OCI-LY7 (cell line): Measurements from ENCODE around the gene PARP12. TPM values are rescaled to one million over a fixed set of nuclear protein-coding genes. Genes with fewer than 3 reads are reported as not detected.

ENCODE experiments used
- BruUV-seq: library from RNA; stranded (reverse); fragments of 400-500 nt; replicated peaks from 2 replicates; lab custom pipeline; 2021; lab: Mats Ljungman, UMichigan
- CTCF ChIA-PET: fragments of 300-600 bp; sonication (Branson Sonifier 250); formaldehyde crosslinking; loops from one replicate; lab custom pipeline; 2022; ENCODE audit warnings: antibody characterized with exemption; ENCODE audit not compliant: unreplicated experiment; lab: Charles Lee
- POLR2A ChIA-PET: fragments of 300-600 bp; sonication (Branson Sonifier 250); formaldehyde crosslinking; loops from one replicate; lab custom pipeline; 2022; ENCODE audit warnings: antibody characterized with exemption; lab: Charles Lee
- DNase-seq: peaks from one replicate; pipeline ENCODE4 v3.0.0-alpha.2; 2015; ENCODE audit warnings: low spot score
- H2AFZ ChIP-seq: fragments of 200-600 bp; sonication (generic), shearing (Covaris generic); 2 replicates; pipeline ENCODE4 v1.6.1; 2014; ENCODE audit warnings: mild to moderate bottlenecking, antibody characterized with exemption, low read length, moderate library complexity
- H3K27ac ChIP-seq: fragments of 200-600 bp; sonication (generic); 2 replicates; pipeline ENCODE4 v1.5.1; 2014; ENCODE audit warnings: mixed run types, low read depth, mild to moderate bottlenecking, moderate library complexity, low read length, inconsistent platforms; ENCODE audit not compliant: poor library complexity, severe bottlenecking
- H3K36me3 ChIP-seq: fragments of 200-600 bp; sonication (generic); 2 replicates; pipeline ENCODE4 v1.6.1; 2014; ENCODE audit warnings: mild to moderate bottlenecking, antibody characterized with exemption, low read length, moderate library complexity, mixed read lengths; ENCODE audit not compliant: insufficient read depth
- H3K4me1 ChIP-seq: fragments of 200-600 bp; sonication (generic); 2 replicates; pipeline ENCODE4 v1.5.1; 2014; ENCODE audit warnings: mild to moderate bottlenecking, low read length; ENCODE audit not compliant: insufficient read depth, poor library complexity, severe bottlenecking
- H3K4me2 ChIP-seq: fragments of 200-600 bp; sonication (generic); 2 replicates; pipeline ENCODE4 v1.6.1; 2014; ENCODE audit warnings: mild to moderate bottlenecking, low read length
- H3K4me3 ChIP-seq: fragments of 200-600 bp; sonication (generic); 2 replicates; pipeline ENCODE4 v1.5.1; 2014; ENCODE audit warnings: mild to moderate bottlenecking, low read depth, low read length; ENCODE audit not compliant: poor library complexity, severe bottlenecking
- H3K79me2 ChIP-seq: fragments of 200-600 bp; sonication (generic); 2 replicates; pipeline ENCODE4 v1.6.1; 2016; ENCODE audit warnings: low read depth, mild to moderate bottlenecking, low read length, moderate library complexity, mixed read lengths; ENCODE audit not compliant: insufficient read depth
- H3K9me2 ChIP-seq: fragments of 200-600 bp; sonication (generic); 2 replicates; pipeline ENCODE4 v1.6.1; 2016; ENCODE audit warnings: mild to moderate bottlenecking, low read length, mixed read lengths; ENCODE audit not compliant: insufficient read depth
- H3K9me3 ChIP-seq: fragments of 200-600 bp; sonication (generic); 2 replicates; pipeline ENCODE4 v1.6.1; 2014; ENCODE audit warnings: mild to moderate bottlenecking, mixed run types, low read length, mixed read lengths
- H4K20me1 ChIP-seq: fragments of 200-600 bp; sonication (generic); 2 replicates; pipeline ENCODE4 v1.6.1; 2014; ENCODE audit warnings: mild to moderate bottlenecking, antibody characterized with exemption, low read length, moderate library complexity, mixed read lengths; ENCODE audit not compliant: insufficient read depth
- EZH2phosphoT487 ChIP-seq: fragments of 200-600 bp; sonication (generic); IDR thresholded peaks from 2 replicates; pipeline ENCODE4 v1.6.1; 2018; ENCODE audit warnings: low read depth, borderline replicate concordance, mild to moderate bottlenecking, mixed run types, antibody characterized with exemption, low read length, moderate library complexity, mixed read lengths
- intact Hi-C: fragments of 100-400 bp; cut with micrococcal nuclease; formaldehyde crosslinking; loops from one replicate; pipeline ENCODE4 v1.10.0; 2022; ENCODE audit not compliant: unreplicated experiment
- total RNA-seq, 2 experiments: library from RNA; depleted of rRNA in 1 of 2; stranded (reverse); fragments of >200 nt in 1 of 2; shearing (Covaris generic) in 1 of 2; gene quantifications; 2 replicates each; pipeline ENCODE4 v1.2.3, GENCODE V29; 2014 to 2022
- TF ChIP-seq, protein P1 (sequence below): fragments of 200-600 bp; sonication (generic); conservative IDR thresholded peaks from 2 replicates; pipeline ENCODE4 v1.5.1; 2014; ENCODE audit warnings: mild to moderate bottlenecking, antibody characterized with exemption, low read length, moderate library complexity, mixed read lengths

Gene PARP12
- total RNA-seq, 2 experiments from 2014 or later = 6.5 to 12.5 TPM

- no peaks in the 10 kb centered on the region for H3K4me1 ChIP-seq
- H3K4me2 ChIP-seq = no peak overlapping the region
- no peak for DNase-seq
- intact Hi-C loops = no loop called here
- no peaks in the 10 kb centered on the region for H3K9me2 ChIP-seq
- no peak overlapping the region for H2AFZ ChIP-seq
- ChIA-PET CTCF (interaction anchor here (0.6 kb wide), 1 partner anchor 237 kb away, joined by 7 read pairs; no protein-coding TSS in a partner anchor), POLR2A (interaction anchor here (0.6 kb wide), 1 partner anchor 31 kb away, joined by 3 read pairs; no protein-coding TSS in a partner anchor)
- H3K9me3 ChIP-seq = no peaks in the 10 kb centered on the region
- no peaks in the 10 kb centered on the region for H3K36me3 ChIP-seq
- no TSS peak for BruUV-seq
- no peak for TF ChIP-seq EZH2phosphoT487
- TF ChIP-seq, protein P1, sequence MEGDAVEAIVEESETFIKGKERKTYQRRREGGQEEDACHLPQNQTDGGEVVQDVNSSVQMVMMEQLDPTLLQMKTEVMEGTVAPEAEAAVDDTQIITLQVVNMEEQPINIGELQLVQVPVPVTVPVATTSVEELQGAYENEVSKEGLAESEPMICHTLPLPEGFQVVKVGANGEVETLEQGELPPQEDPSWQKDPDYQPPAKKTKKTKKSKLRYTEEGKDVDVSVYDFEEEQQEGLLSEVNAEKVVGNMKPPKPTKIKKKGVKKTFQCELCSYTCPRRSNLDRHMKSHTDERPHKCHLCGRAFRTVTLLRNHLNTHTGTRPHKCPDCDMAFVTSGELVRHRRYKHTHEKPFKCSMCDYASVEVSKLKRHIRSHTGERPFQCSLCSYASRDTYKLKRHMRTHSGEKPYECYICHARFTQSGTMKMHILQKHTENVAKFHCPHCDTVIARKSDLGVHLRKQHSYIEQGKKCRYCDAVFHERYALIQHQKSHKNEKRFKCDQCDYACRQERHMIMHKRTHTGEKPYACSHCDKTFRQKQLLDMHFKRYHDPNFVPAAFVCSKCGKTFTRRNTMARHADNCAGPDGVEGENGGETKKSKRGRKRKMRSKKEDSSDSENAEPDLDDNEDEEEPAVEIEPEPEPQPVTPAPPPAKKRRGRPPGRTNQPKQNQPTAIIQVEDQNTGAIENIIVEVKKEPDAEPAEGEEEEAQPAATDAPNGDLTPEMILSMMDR = no peak
- no peak overlapping the region for H3K27ac ChIP-seq
- no peak overlapping the region for H3K4me3 ChIP-seq
- no peaks in the 10 kb centered on the region for H4K20me1 ChIP-seq
- H3K79me2 ChIP-seq = no peaks in the 10 kb centered on the region
Measured at GRCh38 chr7:140010194-140010895, 52.4 kb downstream of the PARP12 start.

DNA sequence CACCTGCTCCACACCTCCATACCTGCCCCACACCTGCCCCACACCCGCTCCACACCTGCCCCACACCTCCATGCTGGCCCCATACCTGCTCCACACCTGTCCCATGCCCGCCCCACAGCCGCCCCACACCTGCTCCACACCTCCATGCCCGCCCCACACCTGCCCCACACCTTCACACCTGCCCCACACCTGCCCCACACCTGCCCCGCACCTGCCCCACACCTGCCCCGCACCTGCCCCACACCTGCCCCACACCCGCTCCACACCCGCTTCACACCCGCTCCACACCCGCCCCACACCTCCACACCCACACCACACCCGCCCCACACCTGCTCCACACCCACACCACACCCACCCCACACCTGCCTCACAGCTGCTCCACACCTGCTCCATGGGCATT, 53.0 kb downstream of the PARP12 start:
- no peaks in the 10 kb centered on the region for H4K20me1 ChIP-seq
- no TSS peak for BruUV-seq
- H3K4me2 ChIP-seq = no peak overlapping the region
- no peak for TF ChIP-seq EZH2phosphoT487
- TF ChIP-seq, protein P1 = no peak
- H2AFZ ChIP-seq = no peak overlapping the region
- intact Hi-C loops = no loop called here
- H3K27ac ChIP-seq = no peak overlapping the region
- no peaks in the 10 kb centered on the region for H3K9me3 ChIP-seq
- no peak overlapping the region for H3K4me3 ChIP-seq
- H3K4me1 ChIP-seq = no peaks in the 10 kb centered on the region
- ChIA-PET POLR2A (no interaction called here), CTCF (interaction anchor here (0.6 kb wide), 1 partner anchor 237 kb away, joined by 7 read pairs; no protein-coding TSS in a partner anchor)
- DNase-seq = no peak
- H3K9me2 ChIP-seq = no peaks in the 10 kb centered on the region
- H3K79me2 ChIP-seq = no peaks in the 10 kb centered on the region
- H3K36me3 ChIP-seq = no peaks in the 10 kb centered on the region
